Right lobe of liver (tissue), 4 donors: ENCODE data around the gene GRAP2.
A peak's percentile ranks its signal among the peaks of the same experiment; 100 is the strongest.

Experiments used
- POLR2A ChIP-seq: fragments of 450-650 bp; IDR thresholded peaks from one replicate; pipeline ENCODE4 v1.6.1; 2017; ENCODE audit warnings: antibody characterized with exemption, mild to moderate bottlenecking
- TF ChIP-seq, protein P1 (sequence below), 4 donors: fragments of 200-600 bp in 3 of 4; fragments of 450-650 bp in 1 of 4; IDR thresholded peaks; one replicate each; pipeline versions ENCODE4 v1.5.1 to v1.8.0; 2016 to 2022; ENCODE audit warnings: antibody characterized with exemption in 4 of 4, mild to moderate bottlenecking in 2 of 4
- donor health status: DM: no; HTN: no; CAD: no.
- donor health status: DM: no; HTN: no; CAD: no.
- donor health status: DM: no; HTN: yes; CAD: no.

DNA sequence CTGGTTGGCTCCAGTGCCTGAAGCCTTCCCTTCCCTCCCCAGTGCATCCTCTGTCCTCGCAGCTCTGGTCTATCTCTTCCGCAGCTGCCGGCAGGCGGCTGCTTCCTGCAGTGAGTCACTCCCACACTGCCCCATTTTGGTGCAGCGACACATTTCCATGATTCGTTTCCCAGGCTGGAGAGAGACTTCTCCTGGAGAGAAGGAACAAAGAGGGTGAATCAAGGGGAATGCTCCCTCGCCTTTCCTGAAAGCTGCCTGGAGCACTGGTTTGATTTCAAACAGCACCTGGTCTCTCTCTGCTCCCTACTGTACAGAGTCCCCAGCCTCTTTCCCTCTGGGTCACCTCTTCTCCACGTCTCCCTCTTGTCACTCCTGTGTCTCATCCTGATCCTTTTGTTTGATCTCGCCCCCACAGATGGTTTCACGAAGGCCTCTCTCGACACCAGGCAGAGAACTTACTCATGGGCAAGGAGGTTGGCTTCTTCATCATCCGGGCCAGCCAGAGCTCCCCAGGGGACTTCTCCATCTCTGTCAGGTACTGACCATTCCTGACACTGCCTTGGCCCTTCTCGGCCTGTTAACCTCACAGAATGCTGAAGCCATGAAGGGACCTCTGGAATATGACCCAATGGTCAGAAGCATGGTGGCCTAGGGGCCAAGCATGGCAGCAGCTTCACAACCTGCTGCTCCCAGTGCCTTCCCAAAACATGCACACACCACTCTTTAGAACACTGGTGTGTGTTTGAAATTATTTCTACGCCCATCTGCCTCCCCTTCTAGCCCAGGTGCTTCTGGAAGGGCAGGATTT, 59.0 kb downstream of the GRAP2 start, which contains the start of gene TMA7B:
- TF ChIP-seq, protein P1, sequence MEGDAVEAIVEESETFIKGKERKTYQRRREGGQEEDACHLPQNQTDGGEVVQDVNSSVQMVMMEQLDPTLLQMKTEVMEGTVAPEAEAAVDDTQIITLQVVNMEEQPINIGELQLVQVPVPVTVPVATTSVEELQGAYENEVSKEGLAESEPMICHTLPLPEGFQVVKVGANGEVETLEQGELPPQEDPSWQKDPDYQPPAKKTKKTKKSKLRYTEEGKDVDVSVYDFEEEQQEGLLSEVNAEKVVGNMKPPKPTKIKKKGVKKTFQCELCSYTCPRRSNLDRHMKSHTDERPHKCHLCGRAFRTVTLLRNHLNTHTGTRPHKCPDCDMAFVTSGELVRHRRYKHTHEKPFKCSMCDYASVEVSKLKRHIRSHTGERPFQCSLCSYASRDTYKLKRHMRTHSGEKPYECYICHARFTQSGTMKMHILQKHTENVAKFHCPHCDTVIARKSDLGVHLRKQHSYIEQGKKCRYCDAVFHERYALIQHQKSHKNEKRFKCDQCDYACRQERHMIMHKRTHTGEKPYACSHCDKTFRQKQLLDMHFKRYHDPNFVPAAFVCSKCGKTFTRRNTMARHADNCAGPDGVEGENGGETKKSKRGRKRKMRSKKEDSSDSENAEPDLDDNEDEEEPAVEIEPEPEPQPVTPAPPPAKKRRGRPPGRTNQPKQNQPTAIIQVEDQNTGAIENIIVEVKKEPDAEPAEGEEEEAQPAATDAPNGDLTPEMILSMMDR (IDR thresholded peaks at IDR 0.05) = peak in 1 of 4 donors; percentile 10
- TF ChIP-seq POLR2A = no peak
